Superior temporal gyrus (tissue), 1 donor: ENCODE measurements around the gene MFSD2A.
"Not testable (repeated sequence)": the region's sequence is repeated elsewhere in the genome, so short reads cannot be mapped to it uniquely, and the experiment has no call there.

Source experiments
- DNase-seq: peaks from one replicate; pipeline ENCODE4 v3.0.0-alpha.2; 2016; ENCODE audit errors: extremely low spot score

The MFSD2A gene

DNA sequence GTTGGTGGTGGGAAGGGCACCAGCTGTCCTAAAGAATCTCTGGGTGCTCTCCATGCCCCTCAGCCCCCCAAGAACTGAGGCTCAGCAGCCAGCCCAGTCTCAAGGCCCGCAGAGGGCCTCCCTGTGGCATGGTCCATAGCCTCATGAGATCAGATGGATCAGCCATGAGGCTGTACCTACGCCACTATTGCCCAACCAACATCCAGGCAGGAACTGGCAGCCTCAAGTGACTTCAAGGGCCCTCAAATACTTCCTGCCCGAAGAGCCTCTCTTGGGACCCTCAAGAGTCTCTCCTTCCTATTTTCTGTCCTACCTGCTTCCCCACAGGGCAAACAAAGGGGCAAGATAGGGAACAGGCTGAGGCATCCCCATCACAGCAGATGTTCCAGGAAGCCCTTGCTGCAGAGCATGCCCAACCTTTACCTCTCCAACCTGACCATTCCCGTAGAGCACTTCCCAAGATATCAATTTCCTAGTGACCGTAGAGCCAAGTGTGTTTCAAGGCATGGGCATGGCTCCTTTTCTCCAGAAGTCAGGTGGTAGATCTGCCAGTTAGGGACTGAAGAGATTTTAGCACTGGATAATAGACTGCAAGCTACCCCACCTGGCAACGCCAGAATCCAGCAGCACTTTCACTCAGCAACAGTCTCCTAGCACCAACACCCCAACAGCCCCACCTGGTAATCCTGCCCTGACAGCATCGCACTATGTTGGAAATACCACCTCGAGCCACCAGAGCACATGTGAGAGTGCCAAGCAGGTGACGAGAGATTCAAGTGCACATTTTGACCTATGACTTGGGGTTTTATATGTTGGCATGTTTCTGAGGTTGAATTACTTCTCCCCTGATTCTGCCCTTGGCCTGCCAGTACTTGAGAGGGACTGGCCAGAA is 13.7 kb upstream of the MFSD2A start:
- DNase-seq, result no peak

DNA sequence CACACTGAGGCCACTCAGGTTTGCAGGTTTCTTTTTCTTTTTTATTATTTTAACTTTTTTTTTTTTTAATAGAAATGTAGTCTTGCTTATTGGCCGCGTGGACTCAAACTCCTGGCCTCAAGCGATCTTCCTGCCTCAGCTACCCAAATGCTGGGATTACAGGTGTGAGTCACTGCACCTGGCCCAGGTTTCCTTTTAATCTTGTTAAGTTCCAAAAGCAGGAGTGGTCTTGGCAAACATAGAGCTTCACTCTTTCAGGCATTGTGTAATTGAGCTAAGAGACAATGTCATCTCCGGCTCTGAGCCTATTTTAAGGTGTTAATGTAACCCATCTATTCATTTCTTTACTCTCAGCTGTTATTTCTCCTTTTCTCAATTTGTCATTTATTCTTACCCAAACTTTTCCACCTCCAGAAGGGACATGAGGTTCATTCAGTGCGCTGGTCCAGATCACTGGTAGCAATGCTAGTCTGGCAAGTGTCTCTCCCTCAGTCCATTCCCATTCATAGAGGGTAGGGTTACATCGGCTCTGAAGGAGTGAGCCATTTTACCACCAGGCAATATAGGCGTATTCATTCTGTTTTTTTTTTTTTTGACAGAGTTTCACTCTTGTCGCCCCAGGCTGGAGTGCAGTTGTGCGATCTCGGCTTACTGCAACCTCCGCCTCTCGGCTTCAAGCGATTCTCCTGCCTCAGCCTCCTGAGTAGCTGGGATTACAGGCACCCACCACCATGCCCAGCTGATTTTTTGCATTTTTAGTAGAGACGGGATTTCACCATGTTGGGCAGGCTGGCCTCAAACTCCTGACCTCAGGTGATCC is 11.3 kb upstream of the MFSD2A start:
- DNase-seq, result no peak

DNA sequence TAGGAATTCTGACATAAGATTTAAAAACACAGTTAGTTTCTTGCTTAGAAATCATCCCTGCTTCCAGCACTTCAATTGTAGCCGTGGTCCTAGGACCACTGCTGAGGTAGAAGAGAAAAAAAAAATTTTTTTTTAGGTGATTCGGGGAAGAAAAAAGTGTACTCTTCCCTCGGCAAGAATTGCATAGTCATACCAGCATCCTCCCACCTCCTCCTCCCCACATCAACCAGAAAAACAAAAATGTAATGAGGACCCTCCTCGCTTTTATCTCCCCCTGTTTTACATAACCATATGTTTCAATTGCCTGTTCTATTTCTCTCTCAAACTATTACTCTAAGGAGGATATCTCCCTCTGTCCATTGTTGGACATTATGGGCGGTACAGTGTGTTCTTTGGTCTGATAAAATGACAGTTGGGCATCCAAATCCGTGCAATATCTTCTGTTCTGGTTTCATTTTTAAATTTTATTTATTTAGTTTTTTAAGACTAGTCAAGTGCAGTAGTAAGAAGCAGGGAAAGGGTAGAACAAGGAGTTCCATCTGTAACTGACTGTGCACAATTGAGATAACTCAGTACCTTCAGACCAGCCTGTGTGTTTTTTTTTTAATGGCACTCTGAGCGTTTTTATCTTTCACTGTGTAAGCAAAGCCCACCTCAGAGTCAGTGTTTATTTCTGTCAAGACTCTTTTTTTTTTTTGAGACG is 10.4 kb upstream of the MFSD2A start:
- DNase-seq, result no peak

DNA sequence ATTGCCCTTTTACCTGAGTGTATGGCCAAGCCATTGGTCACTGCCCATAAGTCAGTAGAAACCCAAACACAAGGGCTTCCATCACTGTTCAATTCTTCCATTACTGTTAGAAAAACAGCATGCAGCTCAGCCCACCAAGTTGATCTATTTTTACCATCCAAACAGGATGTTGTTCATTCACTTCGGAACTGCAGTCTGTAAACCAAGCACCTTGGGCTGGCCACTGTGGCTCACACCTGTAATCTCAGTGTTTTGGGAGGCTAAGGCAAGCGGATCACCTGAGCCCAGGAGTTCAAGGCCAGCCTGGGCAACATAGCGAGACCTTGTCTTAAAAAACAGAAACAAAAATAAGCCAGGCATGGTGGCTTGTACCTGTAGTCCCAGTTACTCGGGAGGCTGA is 8.7 kb upstream of the MFSD2A start:
- no peak for DNase-seq

DNA sequence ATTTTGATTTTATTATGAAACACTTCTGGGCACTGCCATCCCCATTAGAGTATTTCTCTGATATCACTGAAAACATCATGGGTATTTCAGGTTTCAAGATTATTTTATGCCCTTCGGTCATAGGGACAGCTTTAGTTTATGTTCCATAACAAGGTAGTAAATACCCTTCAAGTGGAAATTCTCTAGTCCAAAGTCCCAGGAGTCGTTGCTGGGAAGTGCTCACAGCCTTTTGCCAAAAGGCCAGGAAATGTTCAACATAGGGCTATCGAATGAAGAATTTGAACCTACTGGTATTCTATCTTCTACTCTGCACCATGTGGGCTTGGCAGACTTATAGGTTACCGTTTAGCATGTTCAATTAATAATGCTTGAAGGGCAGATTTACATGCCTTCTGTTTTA is 7.7 kb upstream of the MFSD2A start:
- DNase-seq, result no peak

DNA sequence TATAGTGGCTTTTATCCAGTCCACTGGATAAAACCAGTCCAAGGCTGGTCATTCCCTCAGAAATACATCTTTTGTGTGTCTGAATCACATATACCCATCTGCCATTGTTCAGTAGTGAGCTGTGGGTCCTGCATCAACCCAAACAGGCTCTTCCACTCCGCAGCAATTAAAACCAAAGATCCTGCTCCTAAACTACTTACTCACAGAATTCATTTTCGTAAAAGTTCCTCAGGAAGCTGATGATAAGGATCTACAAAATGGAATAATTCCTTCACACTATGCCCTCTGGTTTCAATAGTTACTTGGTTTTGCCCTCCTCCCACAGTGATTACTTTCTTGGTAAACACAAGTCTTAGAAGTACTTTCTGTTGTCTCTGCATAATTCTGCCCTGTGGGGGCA is 5.1 kb upstream of the MFSD2A start:
- no peak for DNase-seq

DNA sequence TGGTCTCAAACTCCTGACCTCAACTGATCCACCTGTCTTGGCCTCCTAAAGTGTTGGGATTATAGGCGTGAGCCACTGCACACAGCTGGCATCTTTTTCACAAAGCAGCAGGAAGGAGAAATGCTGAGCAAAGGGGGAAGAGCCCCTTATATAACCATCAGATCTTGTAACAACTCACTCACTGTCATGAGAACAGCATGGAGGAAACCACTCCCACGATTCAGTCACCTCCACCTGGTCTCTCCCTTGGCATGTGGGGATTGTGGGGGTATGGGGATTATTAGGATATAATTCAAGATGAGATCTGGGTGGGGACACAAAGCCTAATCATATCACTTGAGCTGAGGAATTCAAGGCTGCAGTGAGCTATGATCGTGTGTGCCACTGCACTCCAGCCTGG is 3.0 kb upstream of the MFSD2A start:
- peak; percentile 18 for DNase-seq

DNA sequence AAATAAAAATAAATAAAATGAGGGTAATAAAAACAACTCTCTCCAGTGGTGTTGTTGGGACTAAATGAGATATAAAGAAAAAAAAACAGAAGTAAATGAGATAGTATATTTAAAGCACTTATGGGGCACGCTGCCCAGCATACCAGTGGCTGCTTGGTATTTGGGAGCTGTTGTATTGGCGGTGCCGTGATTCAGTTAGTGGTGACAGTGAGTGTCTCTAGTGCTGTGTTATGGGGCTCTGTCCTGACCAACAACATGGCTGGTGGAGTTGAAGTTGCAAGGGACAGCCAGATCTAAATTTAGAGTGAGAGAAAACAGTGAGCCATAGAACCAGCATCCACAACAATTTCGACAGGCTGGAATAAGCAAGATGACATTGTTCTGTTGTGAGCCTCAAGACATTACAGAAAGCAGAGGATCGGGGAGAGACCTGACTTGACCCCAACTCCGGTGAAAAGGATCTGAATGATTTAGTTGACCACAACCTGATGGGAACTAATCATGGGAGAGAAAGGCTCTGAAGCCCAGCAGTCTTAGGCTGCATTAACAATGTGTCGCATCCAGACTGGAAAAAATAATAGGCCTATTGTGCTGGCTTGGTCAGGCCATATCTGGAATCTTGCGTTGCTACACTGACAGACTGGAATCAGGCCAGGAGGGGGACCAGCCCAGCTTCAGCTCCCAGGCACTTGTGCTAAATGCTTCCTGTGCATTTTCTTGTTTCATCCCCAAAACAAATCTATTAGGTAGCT is 2.4 kb upstream of the MFSD2A start:
- DNase-seq, result peak; percentile 92

DNA sequence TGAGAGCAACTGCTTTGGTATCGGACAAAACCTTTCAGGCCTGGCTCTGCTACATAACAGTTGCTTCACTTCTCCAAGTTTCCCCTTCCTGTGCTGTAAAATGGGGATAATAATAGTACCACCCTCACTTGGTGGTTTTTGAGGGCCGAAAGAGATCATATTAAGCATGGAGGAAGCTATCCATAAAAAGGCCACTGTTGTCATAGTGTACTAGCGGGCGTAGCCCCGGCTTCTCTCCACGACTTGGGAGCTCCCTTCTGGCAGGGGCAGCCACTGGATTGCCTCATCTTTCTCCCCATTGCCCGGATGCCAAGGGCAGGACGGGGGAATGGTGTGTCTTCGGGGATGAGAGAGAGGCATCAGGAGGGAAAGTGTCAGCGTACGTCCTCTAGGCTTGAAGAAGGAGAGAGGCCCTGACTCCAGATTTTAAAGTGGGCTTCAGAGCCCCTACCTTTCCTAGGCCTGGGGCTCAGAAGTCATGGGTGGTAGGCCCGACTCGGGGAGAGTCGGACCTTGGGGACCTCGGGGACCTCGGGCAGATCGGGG is 548 bp upstream of the MFSD2A start:
- DNase-seq, result no peak

DNA sequence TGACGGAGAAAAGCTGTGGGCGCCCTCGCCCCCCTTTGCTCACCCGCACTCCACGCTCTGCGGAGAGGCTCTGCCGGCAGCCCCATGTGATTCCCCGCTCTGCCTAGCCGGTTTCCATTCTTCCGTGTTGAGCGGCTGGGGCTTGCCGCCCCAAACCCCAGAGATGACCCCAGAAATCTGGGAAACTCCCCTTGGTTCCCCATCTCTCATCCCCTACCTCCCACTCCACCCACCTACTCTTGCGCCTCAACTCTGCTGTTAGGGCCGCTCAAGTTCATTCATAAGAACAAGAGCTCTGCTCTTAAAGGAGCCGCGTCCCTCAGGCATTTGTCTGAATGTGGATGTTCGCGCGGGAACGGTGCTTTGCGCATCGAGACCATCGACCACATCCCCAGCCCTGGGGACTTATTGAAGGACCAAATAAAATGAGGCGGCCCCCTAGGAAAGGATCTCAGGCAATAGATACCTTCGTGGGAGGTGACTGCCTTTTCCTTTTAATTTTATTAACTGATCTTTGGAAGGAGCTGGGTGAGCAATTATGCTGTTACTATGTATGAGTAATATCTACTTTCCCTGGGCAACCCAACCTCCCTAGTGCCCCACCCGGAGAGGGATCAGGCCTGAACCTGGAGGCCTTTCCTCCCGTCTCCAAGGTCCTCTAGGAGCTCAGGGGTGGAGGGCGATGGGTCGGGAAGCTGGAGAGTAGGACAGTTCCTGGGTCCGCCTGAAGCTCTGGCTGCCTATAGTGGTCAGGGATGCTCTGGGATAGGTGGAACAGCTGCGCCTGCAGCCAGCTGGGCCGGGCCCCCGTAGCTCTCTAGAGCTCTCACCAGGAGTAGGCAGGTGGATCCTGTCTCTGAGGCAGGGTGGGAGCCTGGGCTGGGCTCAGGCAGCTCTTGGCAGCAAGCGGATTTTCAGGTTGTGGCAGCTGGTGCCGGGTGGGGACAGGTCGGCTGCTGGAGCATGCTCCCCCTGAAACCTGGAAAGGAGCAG is 898 bp downstream of the MFSD2A start:
- DNase-seq, result peak; percentile 53

DNA sequence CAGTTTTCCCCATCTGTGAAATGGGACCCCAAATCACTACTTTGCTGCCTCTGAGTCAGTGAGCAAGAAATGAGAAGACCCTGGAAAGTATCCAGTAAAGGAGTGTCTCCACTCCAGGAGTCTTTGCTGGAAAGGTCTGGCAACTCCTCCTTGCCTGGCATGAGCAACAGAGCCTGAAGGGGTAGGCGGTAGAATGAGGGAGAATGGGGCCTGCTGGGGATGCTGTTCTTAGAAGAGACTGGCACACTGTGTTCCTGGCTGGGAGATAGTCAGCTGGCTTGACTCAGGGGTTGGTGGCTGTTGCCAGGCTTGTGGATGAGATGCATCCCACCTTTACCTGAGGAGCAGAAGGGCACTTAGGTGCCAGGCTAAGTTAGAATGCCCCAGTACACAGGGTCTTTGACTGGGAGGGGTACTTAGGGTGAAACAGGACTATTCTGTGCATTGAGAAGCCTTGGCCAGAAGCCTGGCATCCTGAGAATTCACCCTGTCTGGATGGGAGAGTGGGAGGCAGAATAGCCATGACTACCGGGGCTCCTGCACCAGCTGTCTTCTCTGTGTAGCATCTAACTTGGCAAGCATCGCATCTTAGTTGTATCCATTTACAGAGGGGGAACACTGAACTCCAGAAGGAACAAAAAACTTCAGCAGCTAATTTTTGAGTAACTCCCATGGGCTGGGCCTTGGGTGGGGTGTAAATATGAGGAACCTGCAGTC is 2.5 kb downstream of the MFSD2A start:
- peak; percentile 76 for DNase-seq

DNA sequence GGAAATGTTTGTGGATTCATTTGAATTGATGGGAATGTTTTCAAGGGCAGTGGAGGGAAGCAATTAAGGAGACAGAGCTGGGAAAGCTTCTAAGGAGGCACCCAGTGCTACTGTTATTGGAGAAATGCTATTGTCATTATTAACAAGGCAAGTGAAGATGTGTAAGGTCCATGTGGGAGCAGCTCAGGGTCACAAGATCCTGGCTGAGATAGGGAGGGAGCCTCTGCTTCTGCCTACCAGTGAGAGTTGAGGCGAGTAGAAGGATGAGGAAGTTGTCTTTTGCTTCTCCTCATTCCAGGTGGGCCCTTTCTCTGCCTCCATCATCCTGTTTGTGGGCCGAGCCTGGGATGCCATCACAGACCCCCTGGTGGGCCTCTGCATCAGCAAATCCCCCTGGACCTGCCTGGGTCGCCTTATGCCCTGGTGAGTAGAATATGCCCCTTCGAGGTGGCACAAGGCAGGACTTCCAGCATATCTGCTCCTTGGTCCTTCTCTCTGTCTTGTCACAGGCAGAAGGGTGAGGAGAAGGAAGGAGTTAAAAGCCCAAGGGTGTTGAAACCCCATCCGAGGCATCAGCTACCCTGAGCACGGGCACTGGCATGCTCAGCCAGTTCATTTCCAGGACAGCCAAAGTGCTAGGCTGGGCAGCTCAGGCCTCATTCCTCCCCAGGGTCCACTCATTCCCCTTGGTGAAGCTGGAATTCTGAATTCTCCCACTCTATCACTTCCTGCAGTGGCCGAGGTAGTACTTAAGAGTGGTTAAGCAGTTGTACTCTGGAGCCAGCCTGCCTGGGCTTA is 3.7 kb downstream of the MFSD2A start:
- no peak for DNase-seq

DNA sequence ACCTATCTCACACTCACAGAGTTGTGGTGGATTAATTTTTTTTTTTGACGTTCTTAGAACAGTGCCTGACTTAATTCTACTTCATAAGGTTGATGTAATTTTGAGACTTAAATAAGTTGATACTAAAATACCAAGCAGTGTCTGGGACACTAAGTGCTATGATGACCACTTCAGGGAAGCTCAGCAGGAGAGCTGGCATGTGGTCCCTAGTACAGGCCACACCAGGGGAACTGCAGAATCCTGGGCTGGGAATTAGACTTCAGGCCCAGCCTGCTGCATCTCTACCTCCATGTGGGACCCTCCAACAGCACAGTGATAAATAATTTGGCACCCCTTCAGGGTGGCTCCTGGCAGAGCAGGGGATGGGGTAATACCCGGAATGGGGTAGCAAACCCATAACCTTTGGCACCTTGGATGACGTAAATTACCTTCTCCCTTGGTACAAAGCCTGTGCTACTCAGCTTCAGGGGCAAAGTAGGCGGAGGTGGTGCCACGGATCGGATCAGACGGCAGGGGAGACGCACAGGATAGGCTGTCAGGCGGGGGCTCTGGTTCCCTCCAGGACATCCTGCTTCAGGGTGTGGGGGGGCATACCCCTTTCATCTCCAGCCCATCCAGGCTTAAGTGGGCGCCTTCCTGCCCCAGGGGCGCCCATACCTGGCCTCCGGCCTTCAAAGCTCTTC is 4.8 kb downstream of the MFSD2A start:
- DNase-seq, result no peak

DNA sequence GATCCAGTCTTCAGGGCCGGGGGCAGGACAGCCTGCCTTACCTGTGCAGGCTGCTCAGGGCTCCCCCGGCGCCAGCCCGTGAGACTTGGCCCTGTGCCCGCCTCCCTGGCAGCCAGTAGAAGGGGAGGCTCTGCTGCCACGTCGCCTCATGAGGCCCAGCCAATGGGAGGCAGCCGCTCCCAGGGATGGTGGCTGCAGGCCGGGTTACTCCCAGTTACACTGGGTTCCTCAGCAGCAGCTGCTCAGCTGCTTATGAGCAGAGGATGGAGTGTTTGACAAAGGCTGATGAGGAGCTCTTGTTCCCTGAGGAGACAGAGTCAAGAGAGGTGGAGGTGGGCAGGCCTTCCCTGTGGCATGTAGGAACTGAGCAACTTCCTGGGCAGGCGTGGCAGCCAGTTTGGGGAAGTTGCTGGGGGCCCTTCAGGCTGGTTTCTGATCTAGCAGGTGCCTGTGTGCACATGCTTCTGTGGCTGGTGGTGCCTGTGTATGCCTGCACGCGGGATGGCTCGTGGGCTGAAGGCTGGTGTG is 5.5 kb downstream of the MFSD2A start:
- no peak for DNase-seq

DNA sequence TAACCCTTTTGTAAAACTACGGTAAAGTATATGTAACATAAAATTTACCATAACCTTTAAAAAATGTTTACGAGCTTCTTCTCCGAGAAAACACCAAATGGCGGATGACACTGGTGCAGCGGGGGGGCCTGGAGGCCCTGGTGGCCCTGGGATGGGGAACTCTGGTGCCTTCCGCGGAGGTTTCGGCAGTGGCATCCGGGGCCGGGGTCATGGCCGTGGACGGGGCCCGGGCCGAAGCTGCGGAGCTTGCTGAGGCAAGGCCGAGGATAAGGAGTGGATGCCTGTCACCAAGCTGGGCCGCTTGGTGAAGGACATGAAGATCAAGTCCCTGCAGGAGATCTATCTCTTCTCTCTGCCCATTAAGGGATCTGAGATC is 7.5 kb downstream of the MFSD2A start:
- no peak for DNase-seq

DNA sequence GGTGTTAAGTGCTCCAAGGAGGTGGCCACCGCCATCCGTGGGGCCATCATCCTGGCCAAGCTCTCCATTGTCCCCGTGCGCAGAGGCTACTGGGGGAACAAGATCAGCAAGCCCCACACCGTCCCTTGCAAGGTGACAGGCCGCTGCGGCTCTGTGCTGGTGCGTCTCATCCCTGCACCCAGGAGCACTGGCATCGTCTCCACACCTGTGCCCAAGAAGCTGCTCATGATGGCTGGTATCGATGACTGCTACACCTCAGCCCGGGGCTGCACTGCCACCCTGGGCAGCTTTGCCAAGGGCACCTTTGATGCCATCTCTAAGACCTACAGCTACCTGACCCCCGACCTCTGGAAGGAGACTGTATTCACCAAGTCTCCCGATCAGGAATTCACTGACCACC is 8.0 kb downstream of the MFSD2A start:
- not testable (repeated sequence) for DNase-seq

DNA sequence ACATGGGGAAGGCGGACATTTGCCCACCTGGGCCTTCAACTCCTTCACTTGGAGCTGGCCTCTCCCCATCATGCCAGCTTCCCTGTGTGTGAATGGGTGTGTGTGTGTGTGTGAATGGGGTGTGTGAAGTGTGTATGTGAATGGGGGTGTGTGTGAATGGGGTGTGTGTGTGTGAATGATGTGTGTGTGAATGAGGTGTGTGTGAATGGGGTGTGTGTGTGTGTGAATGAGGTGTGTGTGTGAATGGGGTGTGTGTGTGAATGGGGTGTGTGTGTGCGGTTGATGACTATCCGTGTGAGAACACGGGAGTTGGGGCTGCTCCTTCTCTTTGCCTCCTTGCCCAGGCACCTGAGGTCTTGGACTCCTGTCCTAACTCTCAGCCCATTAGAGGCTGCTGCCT is 9.6 kb downstream of the MFSD2A start:
- DNase-seq, result no peak

DNA sequence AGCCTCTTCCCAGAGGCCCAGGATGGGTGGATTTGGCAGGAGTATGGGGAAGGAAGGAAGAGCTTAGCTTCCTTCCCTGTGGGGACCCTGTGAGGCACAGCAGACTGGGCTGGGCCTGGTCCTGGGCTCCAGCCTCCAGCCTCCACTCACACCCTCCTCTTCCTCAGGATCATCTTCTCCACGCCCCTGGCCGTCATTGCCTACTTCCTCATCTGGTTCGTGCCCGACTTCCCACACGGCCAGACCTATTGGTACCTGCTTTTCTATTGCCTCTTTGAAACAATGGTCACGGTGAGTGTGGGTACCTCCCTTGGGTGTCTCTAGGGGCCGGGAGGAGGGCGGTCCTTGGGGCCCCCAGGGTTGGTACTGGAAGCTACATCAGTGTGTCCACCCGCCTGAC is 10.1 kb downstream of the MFSD2A start:
- no peak for DNase-seq
